Smooth muscle cell (in vitro differentiated cells): ENCODE results near the gene FBXL17. TPM values are rescaled to one million over a fixed set of nuclear protein-coding genes. Genes with fewer than 3 reads are reported as not detected.

Experiments used
- DNase-seq: peaks from one replicate; lab custom pipeline; 2025; ENCODE audit not compliant: unreplicated experiment; lab: John Stamatoyannopoulos, UW
- H2AFZ ChIP-seq: fragments of 200-600 bp; sonication (generic); 2 replicates; pipeline ENCODE4 v1.6.0; 2016; ENCODE audit warnings: antibody characterized with exemption, low read depth, mild to moderate bottlenecking
- H3F3A ChIP-seq: fragments of 200-600 bp; sonication (generic); 2 replicates; pipeline ENCODE4 v1.6.0; 2017; ENCODE audit warnings: antibody characterized with exemption, low read depth
- H3K27ac ChIP-seq: fragments of 200-600 bp; sonication (generic); 2 replicates; pipeline ENCODE4 v1.5.1; 2016; ENCODE audit warnings: low read depth, mild to moderate bottlenecking
- H3K27me3 ChIP-seq: fragments of 200-600 bp; sonication (generic); 2 replicates; pipeline ENCODE4 v1.6.1; 2016; ENCODE audit warnings: low read depth, mild to moderate bottlenecking
- H3K36me3 ChIP-seq: fragments of 200-600 bp; sonication (generic); 2 replicates; pipeline ENCODE4 v1.5.1; 2016; ENCODE audit warnings: low read depth
- H3K4me1 ChIP-seq: fragments of 200-600 bp; sonication (generic); 2 replicates; pipeline ENCODE4 v1.5.1; 2016; ENCODE audit warnings: low read depth
- H3K4me2 ChIP-seq: fragments of 200-600 bp; sonication (generic); 2 replicates; pipeline ENCODE4 v1.6.0; 2016; ENCODE audit warnings: mild to moderate bottlenecking
- H3K4me3 ChIP-seq: fragments of 200-600 bp; sonication (generic); 2 replicates; pipeline ENCODE4 v1.5.1; 2016; ENCODE audit warnings: mild to moderate bottlenecking
- H3K79me2 ChIP-seq: fragments of 200-600 bp; sonication (generic); 2 replicates; pipeline ENCODE4 v1.6.0; 2016; ENCODE audit warnings: low read depth, mild to moderate bottlenecking
- H3K9ac ChIP-seq: fragments of 200-600 bp; sonication (generic); 2 replicates; pipeline ENCODE4 v1.6.0; 2016; ENCODE audit warnings: low read depth
- H3K9me3 ChIP-seq: fragments of 200-600 bp; sonication (generic); replicated peaks from 2 replicates; pipeline ENCODE4 v1.5.1; 2016; ENCODE audit warnings: low read depth
- H4K20me1 ChIP-seq: fragments of 200-600 bp; sonication (generic); 2 replicates; pipeline ENCODE4 v1.6.0; 2016; ENCODE audit warnings: low read depth
- CTCF ChIP-seq: fragments of 200-600 bp; sonication (generic); IDR thresholded peaks from 2 replicates; pipeline ENCODE4 v1.5.1; 2017; ENCODE audit warnings: borderline replicate concordance, mild to moderate bottlenecking, antibody characterized with exemption; ENCODE audit not compliant: insufficient read depth, poor library complexity, severe bottlenecking
- WGBS: methylation state at CpG from one replicate; pipeline ENCODE4 v1.1.7; 2016; ENCODE audit warnings: low lambda C conversion rate; 5-methylcytosine and 5-hydroxymethylcytosine counted together
- polyA plus RNA-seq: library from polyadenylated mRNA; unstranded; fragments of >200 nt; fragmentation: Nextera tagmentation; extraction: Ambion mirVana; gene quantifications from 2 replicates; pipeline ENCODE4 v1.2.1, GENCODE V29; 2016
- total RNA-seq: library from RNA; depleted of rRNA; stranded (reverse); fragments of >200 nt; gene quantifications from 2 replicates; pipeline ENCODE4 v1.2.3, GENCODE V29; 2014

FBXL17 gene
- total and polyA plus RNA-seq, 2 experiments from 2014 or later: 5.4 to 16.0 TPM

GRCh38 chr5:108238461-108238860, 143.4 kb downstream of the FBXL17 start:
- Histone ChIP-seq H3K4me2 (no peak overlapping the region), H3F3A (no peaks in the 10 kb centered on the region), H3K79me2 (no peaks in the 10 kb centered on the region), H3K4me1 (peaks cover 8% of the 10 kb centered on the region), H3K4me3 (no peak overlapping the region), H3K27me3 (no peaks in the 10 kb centered on the region), H3K36me3 (no peaks in the 10 kb centered on the region), H3K9ac (no peak overlapping the region), H3K9me3 (no peaks in the 10 kb centered on the region), H3K27ac (no peak overlapping the region), H4K20me1 (no peaks in the 10 kb centered on the region), H2AFZ (no peak overlapping the region)
- DNase-seq: no peak
- 87% methylated on average over 4 of the region's 4 CpGs for WGBS
- TF ChIP-seq CTCF: no peak

- Histone ChIP-seq H3K79me2 (no peaks in the 10 kb centered on the region), H4K20me1 (no peaks in the 10 kb centered on the region), H3K9me3 (no peaks in the 10 kb centered on the region), H2AFZ (no peak overlapping the region), H3K9ac (no peak overlapping the region), H3K4me2 (peak overlapping the region; percentile 2), H3K4me3 (no peak overlapping the region), H3F3A (no peaks in the 10 kb centered on the region), H3K27ac (no peak overlapping the region), H3K4me1 (peaks cover 14% of the 10 kb centered on the region), H3K36me3 (no peaks in the 10 kb centered on the region), H3K27me3 (no peaks in the 10 kb centered on the region)
- DNase-seq: no peak
- 22% methylated on average over 3 of the region's 3 CpGs for WGBS
- no peak for TF ChIP-seq CTCF
These were observed 148.2 kb downstream of the FBXL17 start for GRCh38 chr5:108233617-108234155.

GRCh38 chr5:108232805-108233204, 149.1 kb downstream of the FBXL17 start:
- H3K27me3 ChIP-seq: no peaks in the 10 kb centered on the region

More at GRCh38 chr5:108232805-108233204, 149.1 kb downstream of the FBXL17 start:
- Histone ChIP-seq H3K36me3 (no peaks in the 10 kb centered on the region), H4K20me1 (no peaks in the 10 kb centered on the region), H3K4me3 (no peak overlapping the region), H3F3A (no peaks in the 10 kb centered on the region), H2AFZ (no peak overlapping the region), H3K79me2 (no peaks in the 10 kb centered on the region), H3K4me1 (peaks cover 14% of the 10 kb centered on the region), H3K4me2 (no peak overlapping the region), H3K27ac (no peak overlapping the region), H3K9ac (no peak overlapping the region), H3K9me3 (no peaks in the 10 kb centered on the region)
- DNase-seq: no peak
- no peak for TF ChIP-seq CTCF
